HG03439 (cell line): ENCODE results near the gene STX3.

ENCODE experiments used
- ATAC-seq: cut with Tn5 transposase; IDR thresholded peaks from one replicate; pipeline ENCODE4 v1.9.1; 2021; ENCODE audit warnings: mild to moderate bottlenecking, moderate library complexity; ENCODE audit not compliant: unreplicated experiment

The STX3 gene

GRCh38 chr11:59754859-59755700, at the start of gene STX3:
STX3 (plus strand) TSS chr11:59755376; CDS start chr11:59755606, 230 bp downstream.
- ATAC-seq = peak; percentile 53

DNA sequence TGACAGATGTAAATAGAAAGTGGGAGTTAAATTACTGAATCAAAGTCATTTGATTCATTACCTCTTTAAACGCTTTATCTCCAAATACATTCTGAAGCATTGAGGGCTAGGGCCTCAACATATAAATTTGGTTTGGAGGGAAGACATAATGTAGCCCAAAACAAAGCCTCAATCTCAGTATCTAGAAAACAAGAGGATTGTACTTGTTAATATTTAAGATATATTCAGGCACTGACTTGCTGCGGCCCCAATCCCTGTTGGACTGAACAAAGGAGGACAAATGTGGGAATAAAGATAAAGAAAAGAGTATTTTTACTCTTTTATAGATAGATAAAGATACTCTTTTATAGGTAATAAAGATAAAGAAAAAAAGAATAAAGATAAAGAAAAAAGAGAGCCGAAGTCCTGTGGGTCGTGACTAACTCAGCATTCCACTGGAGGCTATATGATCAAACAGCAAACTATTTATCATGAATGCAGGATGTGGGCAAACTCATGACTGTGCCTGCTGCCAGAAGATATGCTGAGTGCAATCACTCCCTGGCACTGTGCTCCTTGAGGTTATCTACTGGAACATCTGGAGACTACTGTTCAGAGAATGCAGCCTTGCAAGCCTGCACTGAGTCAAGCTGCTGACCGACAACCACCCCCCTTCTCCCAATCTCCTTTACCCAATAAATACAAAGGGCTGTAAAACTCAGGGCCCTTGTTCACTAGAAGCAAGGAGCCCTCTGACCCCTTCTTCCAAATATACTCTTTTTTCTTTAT, 48.5 kb upstream of the STX3 start:
- ATAC-seq = no peak

DNA sequence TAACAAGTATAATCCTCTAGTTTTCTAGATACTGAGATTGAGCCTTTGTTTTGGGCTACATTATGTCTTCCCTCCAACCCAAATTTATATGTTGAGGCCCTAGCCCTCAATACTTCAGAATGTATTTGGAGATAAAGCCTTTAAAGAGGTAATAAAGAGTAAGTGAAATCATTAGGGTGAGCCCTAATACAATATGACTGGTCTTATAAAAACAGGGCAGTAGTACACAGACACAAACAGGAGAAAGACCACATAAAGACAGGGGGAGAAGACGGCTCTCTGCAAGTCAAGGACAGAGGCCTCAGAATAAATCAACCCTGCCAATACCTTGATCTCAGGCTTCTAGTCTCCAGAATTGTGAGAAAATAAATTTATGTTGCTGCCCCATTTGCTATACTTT, 47.8 kb upstream of the STX3 start:
- ATAC-seq = no peak

GRCh38 chr11:59708537-59708936, 46.6 kb upstream of the STX3 start:
- no peak for ATAC-seq

- no peak for ATAC-seq
Measured at GRCh38 chr11:59710136-59710847, 44.9 kb upstream of the STX3 start.

- no peak for ATAC-seq
Measured at GRCh38 chr11:59713745-59714144, 41.4 kb upstream of the STX3 start, which contains the start of gene OR10V1. OR10V1 (minus strand) TSS chr11:59713845; CDS start chr11:59713845, 0 bp downstream.

DNA sequence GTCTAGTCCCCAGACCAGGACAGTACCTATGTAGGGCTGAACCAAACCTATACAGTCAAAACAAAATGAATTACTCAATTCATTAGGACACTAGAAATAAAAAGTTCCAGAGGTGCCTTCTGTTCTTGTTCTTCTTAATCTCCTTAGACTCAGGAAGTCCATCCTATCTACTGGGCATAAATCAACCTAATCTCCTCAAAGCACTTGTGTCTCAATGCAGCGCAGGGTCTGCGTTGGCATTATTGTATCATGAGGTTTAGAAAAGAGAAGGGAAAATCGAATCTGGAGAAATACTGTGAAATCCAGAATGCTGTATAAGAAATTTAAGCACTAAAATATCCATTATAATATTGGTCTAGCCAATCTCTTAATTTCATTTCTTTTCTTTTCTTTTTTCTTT, 39.1 kb upstream of the STX3 start:
- ATAC-seq = no peak

- ATAC-seq = no peak
Measured at GRCh38 chr11:59719556-59719955, 35.6 kb upstream of the STX3 start.

GRCh38 chr11:59724066-59724465, 31.1 kb upstream of the STX3 start:
- no peak for ATAC-seq

GRCh38 chr11:59727426-59727825, 27.8 kb upstream of the STX3 start:
- ATAC-seq = no peak

GRCh38 chr11:59728154-59728553, 27.0 kb upstream of the STX3 start:
- no peak for ATAC-seq

GRCh38 chr11:59728913-59729312, 26.3 kb upstream of the STX3 start:
- no peak for ATAC-seq

- ATAC-seq = no peak
Measured at GRCh38 chr11:59729834-59730233, 25.3 kb upstream of the STX3 start.

- no peak for ATAC-seq
Measured at GRCh38 chr11:59730896-59731565, 24.1 kb upstream of the STX3 start.

DNA sequence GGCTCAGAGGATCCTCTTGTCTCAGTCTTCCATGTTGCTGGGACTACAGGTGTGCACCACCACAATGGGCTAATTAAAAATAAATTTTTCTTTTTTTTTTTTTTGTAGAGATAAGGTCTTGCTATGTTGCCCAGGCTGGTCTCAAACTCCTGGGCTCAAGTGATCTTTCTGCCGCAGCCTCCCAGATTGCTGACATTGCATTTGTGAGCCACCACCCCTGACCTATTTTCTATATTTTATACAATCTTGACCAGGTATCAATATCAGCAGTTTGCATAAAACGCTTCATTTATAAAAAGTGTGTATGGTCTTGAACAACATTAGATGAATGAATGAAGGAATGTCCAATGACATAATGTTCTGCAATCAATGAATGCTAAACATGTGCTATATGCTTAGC, 9.1 kb upstream of the STX3 start:
- no peak for ATAC-seq

- peak; percentile 88 for ATAC-seq
Measured at GRCh38 chr11:59753650-59754493, 1.3 kb upstream of the STX3 start.

- peak; percentile 13 for ATAC-seq
Measured at GRCh38 chr11:59754494-59754858, 700 bp upstream of the STX3 start.

DNA sequence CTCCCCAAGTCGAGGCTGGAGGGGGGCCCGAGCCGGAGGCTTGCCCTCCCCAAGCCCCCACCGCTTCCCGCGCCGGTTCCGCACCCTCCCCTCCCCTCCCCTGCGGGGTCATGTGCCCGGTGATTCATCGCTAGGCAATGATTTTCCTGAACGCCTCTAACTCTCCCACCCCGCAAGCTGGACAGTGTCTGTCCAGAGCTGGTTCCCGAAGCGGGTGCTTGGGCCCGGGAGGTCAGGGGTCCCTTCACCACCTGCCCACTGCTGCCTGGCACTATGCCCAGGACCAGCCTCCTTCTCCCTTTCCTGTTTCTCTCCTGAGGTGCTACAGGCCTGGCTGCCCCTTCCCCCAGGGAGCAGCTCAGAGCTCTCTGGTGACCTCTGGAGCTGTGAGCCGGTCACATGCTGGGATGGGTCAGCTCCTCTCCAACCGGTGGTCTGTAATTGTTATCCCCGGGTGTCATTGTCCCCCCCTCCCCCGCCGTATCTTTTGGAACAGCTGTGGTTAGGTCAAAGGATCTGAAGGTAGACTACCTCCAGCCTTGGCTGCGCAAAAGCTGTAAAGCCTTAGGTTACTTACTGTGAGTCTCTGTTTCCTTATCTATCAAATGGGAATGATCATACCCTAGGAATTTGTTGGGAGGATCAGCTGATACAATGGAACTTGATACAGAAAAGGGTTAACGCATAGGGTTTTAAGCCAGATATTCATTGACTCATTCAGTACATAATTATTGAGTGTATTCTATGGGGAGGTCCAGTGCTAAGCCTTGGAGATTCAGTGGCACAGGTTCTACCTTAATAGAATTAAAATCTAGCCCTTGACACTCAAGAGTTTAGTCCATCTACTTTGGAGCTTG, 753 bp downstream of the STX3 start:
- ATAC-seq = peak; percentile 16

GRCh38 chr11:59756558-59756840, 1.3 kb downstream of the STX3 start:
- ATAC-seq = no peak
